ENCODE results near the gene TLCD4. TPM values are rescaled to one million over a fixed set of nuclear protein-coding genes. Genes with fewer than 3 reads are reported as not detected.

TLCD4 gene, protein sequence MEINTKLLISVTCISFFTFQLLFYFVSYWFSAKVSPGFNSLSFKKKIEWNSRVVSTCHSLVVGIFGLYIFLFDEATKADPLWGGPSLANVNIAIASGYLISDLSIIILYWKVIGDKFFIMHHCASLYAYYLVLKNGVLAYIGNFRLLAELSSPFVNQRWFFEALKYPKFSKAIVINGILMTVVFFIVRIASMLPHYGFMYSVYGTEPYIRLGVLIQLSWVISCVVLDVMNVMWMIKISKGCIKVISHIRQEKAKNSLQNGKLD
- total RNA-seq: under 0.01 and 1.2 TPM in 2 replicates

DNA sequence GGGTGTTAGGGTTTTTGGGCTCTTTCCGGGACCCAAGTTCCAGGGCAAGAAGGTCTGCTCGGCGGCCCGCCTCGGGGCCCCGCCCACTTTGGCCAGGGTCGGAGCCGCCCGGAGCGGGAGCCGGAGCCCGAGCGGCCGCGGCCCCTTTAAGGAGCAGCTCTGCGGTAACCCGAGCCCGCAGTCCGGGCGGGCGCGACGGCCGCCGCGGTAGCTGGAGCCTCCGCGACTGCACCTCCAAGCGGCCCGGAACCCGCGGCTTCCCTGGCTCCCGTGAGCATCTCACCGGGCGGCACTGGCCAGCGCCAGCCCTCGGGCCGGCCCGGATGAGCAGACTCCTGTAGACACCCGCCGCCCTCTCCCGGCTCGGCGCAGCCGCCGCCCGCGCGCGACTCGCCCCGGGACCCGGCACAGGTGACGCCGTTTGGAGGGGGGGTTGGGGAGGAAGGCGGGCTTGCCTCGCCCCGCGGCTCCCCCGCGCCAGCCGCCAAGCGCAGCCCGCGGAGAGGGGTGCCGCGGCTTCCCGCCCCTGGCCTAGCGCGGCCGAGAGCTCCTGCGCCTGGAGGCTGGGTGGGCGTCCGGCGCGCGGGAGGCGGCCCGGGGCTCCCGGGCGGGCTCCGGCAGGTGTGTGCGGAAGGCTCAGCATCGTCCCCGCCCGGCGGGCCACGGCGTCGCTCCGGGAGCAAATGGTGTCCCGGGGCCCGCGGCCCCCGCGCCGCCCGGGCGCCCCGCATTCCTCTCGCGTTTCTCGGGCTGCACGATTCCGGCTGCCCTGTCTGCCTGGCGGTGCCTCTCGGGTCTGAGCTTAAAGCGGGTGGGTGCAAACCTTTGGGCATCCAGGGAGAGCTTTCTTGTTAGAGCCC, at the start of gene TLCD4:
TSS of gene TLCD4 (plus strand) at position 149 of the 860 bp plus-strand sequence. CDS start 26,547 bp downstream, outside the sequence.

DNA sequence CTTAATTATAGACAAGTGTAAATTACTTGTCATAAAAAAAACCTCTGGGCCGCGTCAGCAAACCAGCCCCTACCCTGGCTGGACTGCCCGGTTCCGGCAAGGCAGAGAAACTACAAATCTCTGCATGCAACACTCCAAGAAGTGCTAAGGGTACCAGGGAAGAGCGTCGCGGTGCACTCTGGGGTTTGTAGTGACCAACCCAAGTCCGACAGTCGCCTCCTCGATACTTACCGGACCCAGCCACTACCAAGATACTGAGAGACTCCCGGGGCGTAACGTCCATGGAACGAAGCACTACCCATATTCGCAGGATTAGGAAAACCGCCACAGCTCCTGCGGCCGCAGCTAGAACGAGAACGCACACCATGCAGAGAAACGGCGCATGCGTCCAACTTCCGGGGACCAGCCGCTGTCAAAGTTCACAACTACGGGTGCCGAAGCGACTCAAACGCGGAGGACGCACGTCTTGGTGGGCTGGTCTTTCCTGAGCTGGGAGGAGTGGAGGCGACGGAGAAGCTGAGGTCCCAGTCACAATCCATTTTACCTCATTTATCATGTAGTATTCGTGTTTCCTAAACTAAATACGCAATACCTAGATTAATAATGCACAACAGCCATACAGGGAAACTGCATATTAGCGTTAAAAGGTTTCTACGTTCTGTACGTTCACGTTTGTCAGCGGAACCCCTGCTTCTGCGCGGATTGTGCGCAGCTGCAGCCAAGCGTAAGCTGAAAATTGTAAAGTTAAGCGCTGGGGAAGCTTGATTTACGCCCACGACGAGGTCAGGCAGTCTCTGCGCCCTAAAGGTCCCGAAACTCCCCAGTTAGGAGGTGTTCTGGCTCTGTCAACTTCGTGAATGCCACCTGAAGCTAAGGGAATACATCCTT, 44.4 kb upstream of the TLCD4 start, which contains the start of gene ALG14:
TSS of gene ALG14 (minus strand) at position 420 of the 888 bp plus-strand sequence. CDS start at position 367, 53 bp downstream.

Small RNAs within 50 kb of the gene (small RNA-seq; reads per million reads assigned to genes)
- gene RF00019: not detected

Other genes with a start within 250 kb of the TLCD4 start
- gene CNN3, start 190.2 kb upstream of the TLCD4 start, total RNA-seq: 80.8 and 112 TPM in 2 replicates
- 2.9 TPM in 2 replicates for gene ALG14, start 44.4 kb upstream of the TLCD4 start, total RNA-seq
- 9.9 and 10.4 TPM in 2 replicates for gene RWDD3, start 116.9 kb downstream of the TLCD4 start, total RNA-seq

Data from subcutaneous preadipocyte (primary cell).